Bronchial epithelial cell (primary cell): ENCODE data around the gene NRL. TPM values are rescaled to one million over a fixed set of nuclear protein-coding genes. Genes with fewer than 3 reads are reported as not detected.

Source experiments
- DNase-seq: peaks from one replicate; pipeline ENCODE4 v3.0.0-alpha.2; 2010; ENCODE audit warnings: low read depth
- FAIRE-seq: peaks from 2 replicates; lab custom pipeline; 2011; peaks lifted over from hg19 to GRCh38; lab: Jason Lieb, UNC
- H3K27me3 ChIP-seq: 2 replicates; pipeline ENCODE4 v1.5.1; 2011; ENCODE audit warnings: low read length; ENCODE audit not compliant: control insufficient read depth, insufficient read depth
- H3K36me3 ChIP-seq: 2 replicates; pipeline ENCODE4 v1.5.1; 2011; ENCODE audit warnings: low read length; ENCODE audit not compliant: control insufficient read depth, insufficient read depth
- H3K4me3 ChIP-seq: 2 replicates; pipeline ENCODE4 v1.5.1; 2011; ENCODE audit warnings: mild to moderate bottlenecking, low read depth, low read length, control low read depth
- total RNA-seq: library from RNA; depleted of rRNA; stranded (reverse); fragments of >200 nt; gene quantifications from 2 replicates; pipeline ENCODE4 v1.2.1, GENCODE V29; 2014
- TF ChIP-seq, protein P1 (sequence below): IDR thresholded peaks from 2 replicates; pipeline ENCODE4 v1.5.1; 2011; ENCODE audit warnings: mild to moderate bottlenecking, moderate library complexity, low read length, control low read depth, inconsistent platforms; ENCODE audit not compliant: insufficient read depth, severe bottlenecking

The NRL gene
- total RNA-seq, 1 donor from 2014 or later = 0.79 TPM

DNA sequence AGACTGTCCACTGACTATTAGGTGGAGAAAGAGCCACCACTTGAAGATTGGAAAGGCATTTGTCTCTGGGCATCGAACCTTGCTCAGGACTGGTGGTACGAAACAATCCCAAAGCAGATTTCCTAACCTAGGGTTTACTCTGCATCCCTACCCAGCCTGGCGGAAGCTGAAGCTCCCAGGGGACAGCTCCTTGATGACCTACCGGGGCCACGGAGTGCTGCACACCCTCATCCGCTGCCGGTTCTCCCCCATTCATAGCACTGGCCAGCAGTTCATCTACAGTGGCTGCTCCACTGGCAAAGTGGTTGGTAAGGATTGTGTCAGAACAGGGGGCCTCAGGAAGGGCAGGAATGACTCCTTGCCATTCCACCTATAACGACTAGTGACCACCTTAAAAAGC lies 6.5 kb upstream of the NRL start:
- Histone ChIP-seq H3K27me3 (no peaks in the 10 kb centered on the region), H3K4me3 (no peak overlapping the region), H3K36me3 (peaks cover 33% of the 10 kb centered on the region)
- DNase-seq = no peak
- TF ChIP-seq, protein P1, sequence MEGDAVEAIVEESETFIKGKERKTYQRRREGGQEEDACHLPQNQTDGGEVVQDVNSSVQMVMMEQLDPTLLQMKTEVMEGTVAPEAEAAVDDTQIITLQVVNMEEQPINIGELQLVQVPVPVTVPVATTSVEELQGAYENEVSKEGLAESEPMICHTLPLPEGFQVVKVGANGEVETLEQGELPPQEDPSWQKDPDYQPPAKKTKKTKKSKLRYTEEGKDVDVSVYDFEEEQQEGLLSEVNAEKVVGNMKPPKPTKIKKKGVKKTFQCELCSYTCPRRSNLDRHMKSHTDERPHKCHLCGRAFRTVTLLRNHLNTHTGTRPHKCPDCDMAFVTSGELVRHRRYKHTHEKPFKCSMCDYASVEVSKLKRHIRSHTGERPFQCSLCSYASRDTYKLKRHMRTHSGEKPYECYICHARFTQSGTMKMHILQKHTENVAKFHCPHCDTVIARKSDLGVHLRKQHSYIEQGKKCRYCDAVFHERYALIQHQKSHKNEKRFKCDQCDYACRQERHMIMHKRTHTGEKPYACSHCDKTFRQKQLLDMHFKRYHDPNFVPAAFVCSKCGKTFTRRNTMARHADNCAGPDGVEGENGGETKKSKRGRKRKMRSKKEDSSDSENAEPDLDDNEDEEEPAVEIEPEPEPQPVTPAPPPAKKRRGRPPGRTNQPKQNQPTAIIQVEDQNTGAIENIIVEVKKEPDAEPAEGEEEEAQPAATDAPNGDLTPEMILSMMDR = no peak
- no peak for FAIRE-seq

DNA sequence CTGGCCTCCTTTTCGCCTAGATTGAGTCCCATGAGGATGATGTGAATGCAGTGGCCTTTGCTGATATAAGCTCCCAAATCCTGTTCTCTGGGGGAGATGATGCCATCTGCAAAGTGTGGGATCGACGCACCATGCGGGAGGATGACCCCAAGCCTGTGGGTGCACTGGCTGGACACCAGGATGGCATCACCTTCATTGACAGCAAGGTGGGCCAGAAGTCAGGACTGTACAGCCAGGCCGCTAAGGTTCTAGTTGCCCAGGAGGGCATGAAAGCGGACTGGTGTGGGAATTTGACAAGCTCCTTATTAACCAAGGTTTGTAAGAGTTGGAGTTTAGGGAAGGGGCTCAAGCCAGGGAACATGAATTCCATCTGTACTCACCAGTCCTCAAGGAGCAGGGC lies 4.9 kb upstream of the NRL start:
- DNase-seq = no peak
- Histone ChIP-seq H3K4me3 (no peak overlapping the region), H3K27me3 (no peaks in the 10 kb centered on the region), H3K36me3 (peaks cover 33% of the 10 kb centered on the region)
- TF ChIP-seq, protein P1 = no peak
- no peak for FAIRE-seq

GRCh38 chr14:24117179-24117578 lies 2.4 kb upstream of the NRL start:
- no peak overlapping the region for H3K4me3 ChIP-seq
- TF ChIP-seq, protein P1 = no peak
- FAIRE-seq (no peak), DNase-seq (no peak)
- peaks cover 29% of the 10 kb centered on the region for H3K36me3 ChIP-seq
- H3K27me3 ChIP-seq = no peaks in the 10 kb centered on the region

- DNase-seq = no peak
- no peak for FAIRE-seq
- TF ChIP-seq, protein P1 = no peak
- H3K27me3 ChIP-seq = no peaks in the 10 kb centered on the region
- peak overlapping the region; percentile 63 for H3K4me3 ChIP-seq
- peaks cover 28% of the 10 kb centered on the region for H3K36me3 ChIP-seq
Observed at GRCh38 chr14:24116128-24116814, 1.5 kb upstream of the NRL start.

DNA sequence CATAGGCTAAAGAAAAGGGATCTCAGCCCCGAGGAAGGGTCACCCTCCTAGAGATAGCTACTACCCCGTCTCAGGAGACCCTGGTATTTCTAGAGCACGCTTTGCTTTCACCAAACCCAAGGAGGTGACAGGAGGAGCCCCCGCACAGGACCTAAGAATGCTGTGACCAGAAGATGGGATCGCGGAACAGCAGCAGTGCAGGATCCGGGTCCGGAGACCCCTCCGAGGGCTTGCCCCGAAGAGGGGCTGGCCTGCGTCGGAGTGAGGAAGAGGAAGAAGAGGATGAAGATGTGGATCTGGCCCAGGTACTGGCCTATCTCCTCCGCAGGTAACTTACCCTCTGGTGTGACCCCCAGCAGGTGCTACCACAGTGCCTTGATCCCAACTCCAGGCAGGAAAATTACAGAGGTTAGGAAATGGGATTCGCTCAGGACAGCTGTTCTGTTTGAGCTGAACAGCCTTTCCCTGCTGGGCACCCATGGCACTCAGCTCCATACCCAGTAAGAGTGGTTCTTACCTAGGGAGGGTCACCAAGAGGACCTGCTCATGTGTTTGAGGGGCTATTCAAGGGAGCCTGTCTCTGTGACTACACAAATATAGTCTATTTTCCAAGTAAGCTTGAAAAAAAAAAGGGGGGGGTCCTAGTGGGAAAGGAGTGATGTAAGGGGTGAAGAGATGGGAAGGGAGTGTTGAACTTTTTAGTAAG lies 826 bp upstream of the NRL start:
- DNase-seq (no peak), FAIRE-seq (no peak)
- Histone ChIP-seq H3K27me3 (no peaks in the 10 kb centered on the region), H3K4me3 (peak overlapping the region; percentile 63), H3K36me3 (peaks cover 22% of the 10 kb centered on the region)
- TF ChIP-seq, protein P1 = no peak
